Endometrial microvascular endothelial cells (primary cell): Measurements from ENCODE around the gene PRODH2. TPM values are rescaled to one million over a fixed set of nuclear protein-coding genes. Genes with fewer than 3 reads are reported as not detected.

Source experiments
- in situ Hi-C: cut with HindIII; loops from 2 replicates; pipeline ENCODE4 v1.10.0; 2017; ENCODE audit warnings: low sequenced_read_pairs, low pct_unique_long_range_greater_than_20kb; ENCODE audit errors: inconsistent ontology term
- total RNA-seq: library from RNA; depleted of rRNA; stranded (reverse); fragments of >200 nt; gene quantifications from one replicate; pipeline ENCODE4 v1.2.3, GENCODE V29; 2015; ENCODE audit errors: inconsistent ontology term

PRODH2 gene
- total RNA-seq, 1 donor from 2014 or later = not detected

- in situ Hi-C loops = no loop called here
Measured at GRCh38 chr19:35786299-35787160, 26.1 kb downstream of the PRODH2 start.

GRCh38 chr19:35785339-35785627 is 27.4 kb downstream of the PRODH2 start:
- in situ Hi-C loops = no loop called here

GRCh38 chr19:35784503-35785338 is 27.9 kb downstream of the PRODH2 start:
- in situ Hi-C loops = no loop called here

DNA sequence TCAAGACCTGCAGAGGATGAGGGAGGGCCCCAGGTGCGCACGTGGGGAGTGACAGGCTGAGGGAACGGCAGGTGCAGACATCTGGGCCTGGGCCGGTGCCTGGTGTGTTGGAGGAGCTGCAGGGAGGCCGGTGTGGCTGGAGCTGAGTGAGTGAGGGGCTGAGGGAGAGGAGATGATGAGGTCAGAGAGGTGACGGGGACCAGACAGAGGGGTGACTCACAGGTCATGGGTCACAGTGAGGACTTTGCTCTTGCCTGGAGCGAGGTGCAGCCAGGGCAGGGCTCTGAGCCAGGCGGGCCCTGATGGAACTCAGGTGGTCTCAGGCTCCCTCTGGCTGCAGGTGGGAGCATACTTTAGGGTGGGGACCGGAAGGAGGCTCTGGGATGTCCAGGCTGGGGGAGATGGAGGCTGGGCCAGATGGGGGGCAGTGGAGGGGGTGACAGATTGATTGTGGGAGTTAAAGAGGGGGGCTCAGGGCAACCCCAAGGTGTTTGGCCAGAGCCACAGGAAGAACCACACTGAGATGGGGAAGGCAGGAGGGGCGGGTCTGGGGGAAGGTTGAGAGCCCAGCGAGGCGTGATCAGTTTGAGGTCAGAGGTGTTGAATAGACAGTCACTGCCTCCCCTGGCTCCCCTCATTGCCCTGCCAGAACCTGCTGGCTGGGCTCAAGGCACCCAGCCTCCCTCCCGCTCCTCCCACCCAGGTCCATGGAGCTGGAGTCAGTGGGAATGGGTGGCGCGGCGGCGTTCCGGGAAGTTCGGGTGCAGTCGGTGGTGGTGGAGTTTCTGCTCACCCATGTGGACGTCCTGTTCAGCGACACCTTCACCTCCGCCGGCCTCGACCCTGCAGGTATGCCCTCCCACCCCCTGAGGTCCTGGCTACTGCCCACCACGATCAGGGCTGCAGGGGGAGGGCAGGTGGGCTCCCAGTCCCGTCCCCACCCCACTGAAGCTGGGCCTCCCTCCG is 28.9 kb downstream of the PRODH2 start:
- in situ Hi-C loops = no loop called here

- in situ Hi-C loops = no loop called here
Measured at GRCh38 chr19:35782589-35782988, 30.1 kb downstream of the PRODH2 start.

GRCh38 chr19:35781650-35782049 is 31.0 kb downstream of the PRODH2 start:
- in situ Hi-C loops = no loop called here

- in situ Hi-C loops = no loop called here
Measured at GRCh38 chr19:35780717-35781116, 31.9 kb downstream of the PRODH2 start.

- in situ Hi-C loops = no loop called here
Measured at GRCh38 chr19:35780058-35780457, 32.6 kb downstream of the PRODH2 start.

- in situ Hi-C loops = no loop called here
Measured at GRCh38 chr19:35779033-35779432, 33.6 kb downstream of the PRODH2 start.

DNA sequence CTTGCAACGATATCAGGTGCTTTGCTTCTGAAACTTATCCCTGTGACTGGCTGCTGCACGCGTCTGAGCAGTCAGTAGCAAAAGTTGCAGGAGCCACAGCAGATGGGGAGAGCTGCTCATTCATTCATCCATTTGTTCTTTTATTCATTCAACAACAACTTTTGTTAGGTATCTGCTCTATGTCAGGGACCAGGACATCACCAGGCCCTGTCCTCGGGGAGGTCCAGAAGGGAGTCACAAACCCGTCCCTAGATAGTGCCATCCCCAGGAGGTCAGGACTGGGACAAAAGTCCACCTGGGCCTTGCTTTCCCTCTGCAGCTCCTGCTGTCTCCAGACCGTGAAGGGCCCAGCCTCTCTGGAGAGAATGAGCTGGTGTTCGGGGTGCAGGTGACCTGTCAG is 34.7 kb downstream of the PRODH2 start:
- in situ Hi-C loops = no loop called here

DNA sequence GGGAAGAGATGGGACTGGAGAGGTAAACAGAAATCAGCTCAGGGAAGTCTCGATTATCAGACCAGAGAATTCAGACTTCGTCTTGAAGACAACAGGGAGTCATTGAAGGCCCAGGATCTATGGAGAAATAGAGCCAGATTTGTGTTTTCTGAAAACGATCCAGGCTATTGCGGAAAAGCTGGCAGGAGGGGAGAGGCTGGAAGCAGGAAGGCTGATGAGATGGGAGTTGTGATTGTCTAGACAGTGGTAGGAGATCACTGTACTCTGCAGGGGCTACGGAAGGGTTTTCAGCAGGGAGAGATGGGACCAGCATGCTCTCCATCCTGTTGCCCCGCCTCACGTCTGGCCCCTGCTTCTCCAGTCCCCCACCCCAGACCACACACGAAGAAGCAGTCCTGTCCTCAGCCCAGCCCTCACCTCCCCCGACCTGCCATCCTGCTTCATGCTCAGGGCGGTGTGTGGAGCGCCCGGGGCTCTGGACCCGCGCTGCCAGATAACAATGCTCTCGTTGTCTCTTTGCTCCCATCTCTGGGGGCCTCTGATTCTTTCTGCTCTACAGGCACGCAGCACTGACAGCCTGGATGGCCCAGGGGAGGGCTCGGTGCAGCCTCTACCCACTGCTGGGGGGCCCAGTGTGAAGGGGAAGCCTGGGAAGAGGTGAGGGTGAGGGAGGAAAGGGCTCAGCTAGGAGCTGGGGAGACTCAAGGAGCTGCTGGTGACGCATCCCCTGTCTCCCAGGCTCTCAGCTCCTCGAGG is 35.4 kb downstream of the PRODH2 start:
- in situ Hi-C loops = no loop called here

- in situ Hi-C loops = no loop called here
Measured at GRCh38 chr19:35776102-35776788, 36.4 kb downstream of the PRODH2 start.

DNA sequence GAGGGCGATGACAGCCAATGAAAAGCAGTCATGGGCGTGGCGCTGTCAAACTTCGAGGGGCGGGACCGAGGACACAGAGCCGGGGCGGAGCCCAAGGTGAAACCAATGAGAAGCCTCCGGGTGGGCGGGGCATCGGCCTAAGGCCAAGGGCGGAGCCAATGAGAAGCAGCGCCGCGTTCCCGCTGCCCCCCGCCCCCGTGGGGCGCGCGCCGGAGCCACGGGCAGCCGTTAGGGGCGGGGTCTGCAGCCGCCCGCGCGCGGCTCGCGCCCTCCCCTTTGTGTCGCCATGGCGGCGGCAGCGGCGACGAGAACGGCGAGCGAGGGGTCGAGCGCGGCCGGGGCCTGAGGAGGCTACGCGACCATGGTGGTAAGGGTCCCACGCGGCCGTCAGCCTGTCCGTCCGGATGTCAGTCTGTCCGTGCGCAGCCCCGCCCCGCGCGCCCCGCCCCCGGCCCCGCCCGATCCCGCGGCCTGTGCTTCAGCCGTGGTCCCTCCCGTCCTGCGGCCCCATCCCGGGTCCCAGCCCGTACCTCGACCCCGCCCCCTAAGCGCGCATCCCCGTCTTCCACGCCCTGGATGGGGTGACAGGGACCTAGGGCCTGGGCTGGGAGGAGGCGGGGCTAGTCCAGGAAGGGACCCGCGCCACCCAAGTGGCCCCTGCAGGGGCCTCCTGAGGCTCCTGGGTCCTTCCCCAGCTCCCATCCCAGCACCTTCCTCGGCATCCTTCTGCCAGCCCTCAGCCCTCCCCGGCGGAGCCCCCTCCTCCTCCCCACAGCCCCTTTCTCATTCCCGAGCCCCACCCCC is 37.1 kb downstream of the PRODH2 start, which contains the start of gene ARHGAP33:
ARHGAP33 (plus strand) TSS at position 267 of the 804 bp plus-strand sequence; CDS start at position 362, 95 bp downstream.
- in situ Hi-C loops = no loop called here

GRCh38 chr19:35775046-35775297 is 37.7 kb downstream of the PRODH2 start:
- in situ Hi-C loops = no loop called here

GRCh38 chr19:35774274-35775045 is 38.2 kb downstream of the PRODH2 start:
- in situ Hi-C loops = no loop called here

- in situ Hi-C loops = no loop called here
Measured at GRCh38 chr19:35773020-35773806, 39.4 kb downstream of the PRODH2 start.
